Stromal cell of bone marrow (primary cell): ENCODE results near the gene CD109.

ENCODE experiments used
- DNase-seq: peaks from one replicate; pipeline ENCODE4 v3.0.0-alpha.2; 2012; ENCODE audit warnings: low read depth

Gene CD109

GRCh38 chr6:73727114-73727513, 31.1 kb downstream of the CD109 start:
- DNase-seq = no peak

DNA sequence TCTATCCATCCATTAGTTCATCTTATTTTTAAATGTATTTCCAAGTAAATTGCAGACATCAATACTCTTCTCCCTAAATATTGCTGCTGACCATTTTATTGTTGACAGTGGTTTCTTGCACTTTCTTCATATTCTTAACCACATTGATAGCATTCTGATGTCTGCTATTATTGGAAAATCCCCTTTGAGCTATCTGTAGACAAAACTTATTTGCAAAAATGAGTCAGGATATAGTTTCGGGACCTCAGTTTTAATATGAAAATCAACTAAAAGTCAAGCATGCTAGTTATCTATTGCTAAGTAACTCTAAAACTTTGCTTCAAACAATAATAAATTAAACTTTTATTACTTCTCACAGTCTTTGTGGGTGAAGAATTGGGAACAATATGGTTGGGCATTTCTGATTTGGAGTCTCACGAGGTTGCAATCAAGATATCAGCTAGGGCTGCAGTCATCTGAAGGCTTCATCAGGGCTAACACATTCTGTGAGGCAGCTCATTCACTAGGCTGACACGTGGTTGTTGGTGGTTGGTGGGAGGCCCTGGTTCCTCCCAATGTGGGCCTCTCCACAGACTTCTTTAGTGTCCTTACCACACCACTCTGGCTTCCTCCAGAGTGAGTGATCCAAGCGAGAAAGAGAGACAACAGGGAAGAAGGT, 32.7 kb downstream of the CD109 start:
- DNase-seq = no peak

DNA sequence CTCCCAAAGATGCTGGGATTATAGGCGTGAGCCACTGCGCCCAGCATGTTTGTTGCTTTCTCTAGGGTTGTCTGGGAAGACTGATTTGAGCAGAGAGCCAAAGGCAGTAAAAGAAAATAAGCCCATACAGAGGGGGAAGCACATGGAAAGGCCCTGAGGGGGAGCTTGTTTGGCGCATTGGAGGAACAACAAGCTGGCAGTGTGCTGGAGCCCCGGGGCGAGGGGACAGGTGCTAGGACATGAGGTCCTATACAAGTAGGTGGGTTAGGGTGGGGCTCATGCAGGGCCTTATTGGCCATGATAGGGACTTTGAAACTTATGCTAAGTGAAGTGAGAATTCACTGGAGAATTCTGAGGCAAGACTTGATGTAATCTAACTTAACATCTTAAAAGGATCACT, 35.3 kb downstream of the CD109 start:
- no peak for DNase-seq

- DNase-seq = peak; percentile 66
Observed at GRCh38 chr6:73732845-73733675, 37.1 kb downstream of the CD109 start.

GRCh38 chr6:73733791-73734190, 37.8 kb downstream of the CD109 start:
- no peak for DNase-seq

DNA sequence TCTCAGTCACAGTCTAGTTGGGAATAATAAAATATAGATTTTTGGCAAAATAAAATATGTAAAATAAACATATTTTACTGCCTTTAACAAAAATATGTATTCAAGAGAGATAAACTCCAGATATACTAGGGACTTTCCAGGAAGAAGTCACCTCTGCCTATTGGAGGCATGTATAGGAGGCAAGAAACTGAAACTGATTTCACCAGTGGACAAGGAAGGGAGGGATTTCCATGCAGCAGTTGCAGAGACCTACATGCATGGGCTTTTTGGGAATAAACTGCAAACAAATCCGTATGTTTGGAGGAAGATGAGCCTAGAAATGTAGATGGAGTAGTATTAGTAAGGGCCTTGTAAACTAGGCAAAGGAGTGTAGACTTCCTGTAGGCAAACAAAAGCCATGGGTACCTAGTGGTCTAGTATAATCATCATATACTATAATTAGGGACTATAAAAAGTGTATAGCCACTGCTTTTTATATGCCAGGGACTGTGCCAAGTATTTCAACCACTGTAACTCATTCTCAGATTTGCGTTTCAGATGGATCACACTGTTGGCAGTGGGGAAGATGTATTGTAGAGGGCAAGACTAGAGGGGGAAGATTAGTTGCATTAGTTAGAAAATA, 38.9 kb downstream of the CD109 start:
- DNase-seq = no peak

DNA sequence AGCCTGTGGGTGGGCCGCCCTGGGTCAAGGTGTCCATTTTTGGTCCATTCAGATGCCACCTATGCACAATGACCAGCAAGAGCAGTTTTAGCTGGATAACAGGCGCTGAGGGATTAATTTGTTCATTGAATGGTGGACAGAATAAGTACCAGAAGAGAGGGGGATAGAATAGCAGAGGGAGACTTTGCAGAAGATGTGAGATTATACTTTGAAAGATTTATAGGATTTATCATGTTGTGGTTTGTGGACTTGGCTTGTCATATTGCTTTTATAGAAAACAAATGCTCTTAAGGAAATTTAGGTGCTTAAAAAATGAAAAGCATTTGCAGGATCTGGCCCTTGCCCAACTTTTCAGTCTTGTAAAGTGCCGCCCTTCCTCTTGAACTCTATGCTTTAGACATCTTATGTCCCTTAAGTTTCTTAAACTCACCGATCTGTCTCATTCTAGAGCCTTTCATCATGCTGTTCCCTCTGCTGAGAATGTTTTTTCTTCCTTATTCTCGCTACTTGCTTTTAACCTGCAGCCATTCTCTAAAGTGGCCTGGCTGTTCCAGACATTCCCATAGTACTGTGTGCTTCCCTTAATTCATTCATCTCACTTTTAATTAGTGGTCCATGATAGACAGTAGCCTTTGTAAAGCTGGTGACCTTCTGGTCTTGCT, 42.5 kb downstream of the CD109 start:
- DNase-seq = no peak

DNA sequence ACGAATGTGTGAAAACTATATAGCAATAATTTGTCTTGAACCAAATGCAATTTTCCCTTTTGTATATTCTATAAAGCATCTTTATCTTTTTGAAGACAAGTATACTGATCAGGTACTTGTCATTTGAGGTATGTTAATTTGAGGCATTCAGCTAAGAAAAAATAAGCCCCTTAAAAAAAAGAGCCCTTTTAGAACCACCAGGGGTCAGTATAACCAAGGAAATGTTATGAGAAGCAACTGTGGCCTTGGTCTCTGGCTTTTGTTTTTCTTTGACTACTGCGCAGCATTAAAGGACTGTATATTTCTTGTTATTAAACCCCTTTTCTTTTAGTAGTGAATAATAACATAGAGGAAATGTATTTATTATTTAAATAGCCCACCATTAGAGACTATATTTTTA, 43.1 kb downstream of the CD109 start:
- peak; percentile 54 for DNase-seq

- DNase-seq = no peak
Observed at GRCh38 chr6:73742433-73742832, 46.4 kb downstream of the CD109 start.

- DNase-seq = no peak
Observed at GRCh38 chr6:73743081-73743480, 47.1 kb downstream of the CD109 start.

DNA sequence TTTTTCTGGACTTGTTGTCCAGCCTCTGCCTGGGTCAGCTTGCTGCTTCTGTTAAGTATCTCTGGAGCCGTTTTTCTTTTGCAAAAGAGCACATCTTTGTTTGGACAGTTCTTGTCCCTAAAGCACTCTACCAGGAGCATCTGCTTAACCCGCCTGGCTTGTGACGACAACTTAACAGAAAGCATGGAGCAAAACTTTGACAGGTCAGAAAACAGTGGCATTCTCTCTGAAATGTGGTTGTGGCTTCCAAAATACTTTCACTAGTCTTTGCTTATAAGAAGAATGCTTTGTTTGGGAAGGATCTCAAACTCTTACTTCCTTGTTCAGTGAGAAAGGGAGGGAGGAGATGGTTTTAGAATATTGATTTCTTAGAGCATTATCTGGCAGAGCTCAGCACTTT, 47.6 kb downstream of the CD109 start:
- DNase-seq = no peak

- peak; percentile 16 for DNase-seq
Observed at GRCh38 chr6:73746787-73747186, 50.8 kb downstream of the CD109 start.

DNA sequence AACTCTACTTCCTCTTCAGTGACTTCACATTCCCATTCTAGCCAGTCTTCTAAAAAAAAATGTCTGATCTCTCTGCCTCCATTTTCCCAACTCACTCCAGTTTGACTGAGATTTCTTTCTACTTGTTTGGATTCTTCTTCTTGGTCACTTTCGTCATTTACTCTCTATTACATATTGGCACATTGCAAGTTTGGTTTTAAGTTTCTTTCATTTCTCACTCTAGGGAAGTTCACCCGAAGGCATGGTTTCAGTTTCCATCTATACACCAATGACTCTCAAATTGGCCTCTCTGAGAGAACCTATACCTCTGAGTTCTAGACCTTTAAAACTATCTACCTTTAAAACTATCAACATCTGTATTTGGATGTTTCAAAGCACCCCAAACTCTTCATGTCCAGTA, 51.3 kb downstream of the CD109 start:
- DNase-seq = peak; percentile 40

- no peak for DNase-seq
Observed at GRCh38 chr6:73752943-73753342, 56.9 kb downstream of the CD109 start.

GRCh38 chr6:73766040-73766439, 70.0 kb downstream of the CD109 start:
- no peak for DNase-seq

DNA sequence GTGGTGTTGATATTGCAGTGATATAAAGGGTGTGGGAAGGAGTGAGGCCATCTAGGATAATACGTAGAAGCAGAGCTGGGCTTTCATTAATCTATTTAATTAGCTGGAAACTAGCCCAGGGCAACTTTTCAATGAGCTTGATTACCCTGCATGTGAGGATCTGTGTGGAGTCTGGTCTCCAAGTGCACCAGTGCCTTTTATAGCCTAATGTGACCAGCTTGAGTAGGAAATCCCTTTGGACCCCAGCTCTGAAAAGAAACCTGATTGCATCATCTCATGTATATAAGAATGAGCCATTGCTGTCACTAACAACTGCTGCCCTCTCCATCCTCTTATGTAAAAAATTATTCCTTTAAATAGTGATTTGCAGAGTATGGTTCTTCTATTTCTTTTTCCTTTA, 72.6 kb downstream of the CD109 start:
- DNase-seq = no peak

- DNase-seq = no peak
Observed at GRCh38 chr6:73769976-73770375, 74.0 kb downstream of the CD109 start.

GRCh38 chr6:73774311-73774774, 78.3 kb downstream of the CD109 start:
- peak; percentile 77 for DNase-seq

GRCh38 chr6:73779943-73780342, 83.9 kb downstream of the CD109 start:
- DNase-seq = no peak

DNA sequence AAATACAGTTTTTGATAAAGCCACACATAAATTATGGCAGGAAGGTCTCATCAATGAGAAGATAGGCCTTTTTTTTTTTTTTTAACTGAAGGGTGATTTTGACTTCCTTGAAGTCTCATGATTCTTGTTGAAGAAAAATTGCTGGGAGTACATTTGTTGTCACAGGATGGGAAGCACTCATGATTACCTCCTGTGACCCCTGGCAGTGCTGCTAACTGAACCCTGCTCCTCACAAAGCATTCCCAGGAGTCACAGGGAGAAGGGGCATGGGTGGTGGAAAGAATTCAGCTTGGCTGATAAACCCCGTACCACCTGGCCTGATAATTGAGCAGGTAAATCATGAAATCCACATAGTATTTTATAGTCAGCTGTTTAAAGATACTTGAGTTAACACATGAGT, 86.9 kb downstream of the CD109 start:
- no peak for DNase-seq

DNA sequence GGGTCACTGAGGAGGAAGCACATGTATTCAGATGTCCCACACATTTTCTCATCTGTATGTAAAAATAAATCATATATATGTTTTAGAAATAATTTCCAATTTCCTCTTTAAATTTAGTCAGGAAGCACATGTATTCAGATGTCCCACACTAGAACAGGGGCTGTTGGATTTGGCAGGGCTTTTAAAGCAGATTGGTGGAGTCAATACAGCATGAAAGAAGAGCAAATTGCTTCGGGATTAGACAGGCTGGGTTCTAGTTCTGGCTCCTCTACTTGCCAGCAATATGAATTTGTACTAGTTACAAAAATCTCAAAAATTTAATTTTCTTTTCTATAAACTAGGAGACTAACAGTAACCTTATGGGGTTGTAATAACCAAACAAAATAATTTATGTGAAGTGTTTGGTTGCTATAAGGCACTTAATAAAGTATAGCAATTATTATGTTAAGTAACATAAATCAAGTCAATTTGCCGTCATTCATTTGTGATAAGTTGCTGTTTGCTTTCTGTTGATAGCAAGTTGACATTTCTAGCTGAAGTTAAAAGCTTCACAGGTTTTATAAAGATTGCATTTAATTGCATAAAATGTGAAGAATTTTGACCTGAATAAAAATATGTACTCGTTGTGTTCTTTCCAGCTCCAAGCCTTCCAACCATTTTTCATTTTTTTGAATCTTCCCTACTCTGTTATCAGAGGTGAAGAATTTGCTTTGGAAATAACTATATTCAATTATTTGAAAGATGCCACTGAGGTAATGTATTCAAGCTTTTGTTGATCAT, 88.9 kb downstream of the CD109 start:
- DNase-seq = no peak

DNA sequence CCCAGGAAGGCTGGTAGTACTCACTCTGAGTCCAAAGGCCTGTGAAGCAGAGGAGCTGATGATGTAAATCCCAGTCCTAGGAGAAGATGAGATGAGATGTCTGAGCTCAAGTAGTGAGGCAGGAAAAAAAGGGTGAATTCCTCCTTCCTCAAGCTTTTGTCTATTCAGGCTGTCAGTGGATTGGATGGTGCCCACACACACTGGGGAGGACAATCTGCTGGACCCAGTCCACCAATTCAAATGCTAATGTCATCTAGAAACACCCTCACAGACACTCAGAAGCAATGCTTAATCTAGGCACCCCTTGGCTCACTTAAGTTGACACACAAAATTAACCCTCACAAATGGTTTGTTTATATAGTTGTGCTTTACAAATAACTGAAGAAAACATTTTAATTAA, 94.6 kb downstream of the CD109 start:
- DNase-seq = no peak
